SU-DHL-6 (cell line): ENCODE results near the gene MCCC2.

ENCODE experiments used
- CTCF ChIP-seq: fragments of 200-600 bp; sonication (generic); IDR thresholded peaks from one replicate; pipeline ENCODE4 v1.5.1; 2017; ENCODE audit warnings: antibody characterized with exemption, mild to moderate bottlenecking, low read length, moderate library complexity; ENCODE audit not compliant: insufficient read depth, poor library complexity, severe bottlenecking
- EZH2phosphoT487 ChIP-seq: fragments of 200-600 bp; sonication (generic), shearing (Covaris generic); conservative IDR thresholded peaks from 2 replicates; pipeline ENCODE4 v1.6.1; 2018; ENCODE audit warnings: mild to moderate bottlenecking, antibody characterized with exemption, low read length, moderate library complexity, mixed read lengths

- no peak for TF ChIP-seq CTCF
- TF ChIP-seq EZH2phosphoT487, result no peak
Observed at GRCh38 chr5:71623221-71623794, 36.2 kb downstream of the MCCC2 start.
